Testis (tissue), 3 donors: ENCODE data around the gene KRTAP13-3. TPM values are rescaled to one million over a fixed set of nuclear protein-coding genes. Genes with fewer than 3 reads are reported as not detected.

Experiments used
- DNase-seq: peaks from one replicate; pipeline ENCODE4 v3.0.0-alpha.2; 2019
- H3K27ac ChIP-seq, 2 donors: fragments of 200-600 bp; sonication (generic); one replicate each; pipeline ENCODE4 v1.5.1; 2019
- H3K27me3 ChIP-seq: fragments of 200-600 bp; sonication (generic); one replicate; pipeline ENCODE4 v1.5.1; 2019
- H3K36me3 ChIP-seq: fragments of 200-600 bp; sonication (generic); one replicate; pipeline ENCODE4 v1.5.1; 2017; ENCODE audit warnings: low read depth; ENCODE audit errors: missing control alignments
- H3K4me1 ChIP-seq: fragments of 200-600 bp; sonication (generic); one replicate; pipeline ENCODE4 v1.5.1; 2019
- H3K4me3 ChIP-seq, 2 donors: fragments of 200-600 bp; sonication (generic); one replicate each; pipeline ENCODE4 v1.5.1; 2017 to 2019
- H3K9me3 ChIP-seq: fragments of 200-600 bp; sonication (generic); one replicate; pipeline ENCODE4 v1.5.1; 2017
- CTCF ChIP-seq, 3 experiments: fragments of 450-650 bp in 2 of 3; fragments of 200-600 bp in 1 of 3; sonication (generic) in 1 of 3; IDR thresholded peaks; one replicate each; pipeline ENCODE4 v1.5.1; 2016 to 2019; ENCODE audit warnings: antibody characterized with exemption in 3 of 3, mild to moderate bottlenecking in 2 of 3, moderate library complexity in 1 of 3
- POLR2A ChIP-seq: fragments of 450-650 bp; IDR thresholded peaks from one replicate; pipeline ENCODE4 v1.6.1; 2017; ENCODE audit warnings: antibody characterized with exemption, mild to moderate bottlenecking, moderate library complexity
- WGBS, 2 donors: methylation state at CpG; one replicate each; pipeline ENCODE4 v1.1.5; 2018; 5-methylcytosine and 5-hydroxymethylcytosine counted together
- intact Hi-C: fragments of 100-400 bp; cut with DNase I; formaldehyde crosslinking; loops from one replicate; pipeline ENCODE4 v1.15.1; 2023; ENCODE audit warnings: low total_unique reads
- polyA plus RNA-seq: library from polyadenylated mRNA; stranded (reverse); fragments of 350-450 nt; fragmentation: Illumina TruSeq; extraction: RNeasy Lipid Tissue Mini Kit (QIAGEN cat#74804); gene quantifications from one replicate; pipeline ENCODE4 v1.2.3, GENCODE V29; 2014; ENCODE audit warnings: low read depth, low replicate concordance; ENCODE audit not compliant: insufficient read depth
- total RNA-seq, 2 donors: library from RNA; depleted of rRNA; stranded (reverse); fragments of >200 nt; gene quantifications; one replicate each; pipeline ENCODE4 v1.2.3, GENCODE V29; 2016

The KRTAP13-3 gene
- total and polyA plus RNA-seq, 3 donors from 2014 or later = not detected

- Histone ChIP-seq H3K27ac (no peak overlapping the region), H3K36me3 (no peaks in the 10 kb centered on the region), H3K4me3 (no peak overlapping the region), H3K4me1 (no peaks in the 10 kb centered on the region), H3K9me3 (no peaks in the 10 kb centered on the region), H3K27me3 (no peaks in the 10 kb centered on the region)
- no peak for DNase-seq
- 48 to 52% methylated on average over 4 of the region's 4 CpGs for WGBS, 2 donors
- TF ChIP-seq POLR2A (no peak), CTCF (IDR thresholded peaks at IDR 0.05) (no peak)
- intact Hi-C loops = no loop called here
Observed at GRCh38 chr21:30447056-30447455, 21.3 kb upstream of the KRTAP13-3 start.

DNA sequence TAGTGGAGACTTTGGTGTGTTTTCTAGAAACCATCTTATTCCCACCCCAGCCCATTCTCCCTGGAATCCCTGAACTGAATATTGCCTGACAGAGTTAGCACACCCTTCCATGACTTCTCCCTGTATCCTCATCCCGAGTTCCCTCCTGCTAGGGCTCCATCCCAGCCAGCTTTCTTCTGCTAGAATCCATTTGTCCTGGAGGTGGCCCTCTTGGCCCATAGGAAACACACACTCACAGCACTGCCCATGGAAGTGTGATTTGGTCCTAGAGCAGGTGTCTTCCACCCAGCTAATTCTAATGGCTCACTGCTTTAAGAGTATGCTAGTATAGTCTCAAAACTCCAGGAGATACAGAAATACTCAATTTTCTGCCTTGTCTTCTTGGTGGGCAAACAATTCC lies 18.5 kb upstream of the KRTAP13-3 start:
- Histone ChIP-seq H3K36me3 (no peaks in the 10 kb centered on the region), H3K27ac (no peak overlapping the region), H3K4me1 (no peaks in the 10 kb centered on the region), H3K4me3 (no peak overlapping the region), H3K9me3 (no peaks in the 10 kb centered on the region), H3K27me3 (no peaks in the 10 kb centered on the region)
- TF ChIP-seq POLR2A (no peak), CTCF (IDR thresholded peaks at IDR 0.05) (no peak)
- no peak for DNase-seq
- intact Hi-C loops = no loop called here
- WGBS, 2 donors = 85 to 95% methylated on average over 1 of the region's 1 CpG

- intact Hi-C loops = no loop called here
- TF ChIP-seq CTCF (IDR thresholded peaks at IDR 0.05) = no peak
- no peak for TF ChIP-seq POLR2A
- Histone ChIP-seq H3K27ac (no peak overlapping the region), H3K4me3 (no peak overlapping the region), H3K27me3 (no peaks in the 10 kb centered on the region), H3K9me3 (no peaks in the 10 kb centered on the region), H3K36me3 (no peaks in the 10 kb centered on the region), H3K4me1 (no peaks in the 10 kb centered on the region)
- DNase-seq = no peak
Observed at GRCh38 chr21:30443226-30443625, 17.5 kb upstream of the KRTAP13-3 start.

- no peaks in the 10 kb centered on the region for H3K27me3 ChIP-seq
- DNase-seq = no peak
- H3K36me3 ChIP-seq = no peaks in the 10 kb centered on the region
- H3K4me3 ChIP-seq = no peak within 1 kb of the TSS
- intact Hi-C loops = no loop called here
- H3K9me3 ChIP-seq = no peaks in the 10 kb centered on the region
- TF ChIP-seq POLR2A = no peak
- TF ChIP-seq CTCF (IDR thresholded peaks at IDR 0.05) = no peak
- no peaks in the 10 kb centered on the region for H3K4me1 ChIP-seq
- WGBS, 2 donors = 89 to 93% methylated on average over 5 of the region's 5 CpGs
- no peak within 1 kb of the TSS for H3K27ac ChIP-seq
Observed at GRCh38 chr21:30439975-30440374, 14.2 kb upstream of the KRTAP13-3 start, which contains the start of gene KRTAP15-1. KRTAP15-1 (plus strand) TSS chr21:30440275; CDS start chr21:30440328, 53 bp downstream.

DNA sequence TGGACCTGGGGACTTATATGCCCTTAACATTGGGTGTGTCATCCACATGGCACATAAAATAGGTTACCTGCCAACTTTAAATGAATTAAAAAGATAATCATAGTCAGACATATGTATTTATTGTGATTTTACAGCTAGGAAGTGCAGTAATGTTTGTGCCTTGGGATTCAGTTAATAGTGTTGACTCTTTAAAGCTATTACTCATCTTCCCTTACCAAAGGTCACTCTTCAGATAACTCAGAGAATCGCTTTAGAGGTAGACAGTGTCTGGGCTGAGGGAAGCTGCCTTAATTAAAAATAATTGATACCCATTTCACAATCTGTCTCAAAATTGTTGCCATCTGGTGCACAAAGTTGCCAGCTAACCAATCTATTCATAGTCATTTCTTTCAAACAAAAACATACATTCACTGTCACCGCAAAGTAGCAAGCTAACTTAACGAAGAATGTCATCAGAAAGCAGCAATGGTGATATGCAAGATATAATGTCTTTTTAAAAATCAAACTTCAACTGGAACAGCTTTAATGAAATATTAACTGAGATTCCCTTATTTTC lies 11.4 kb upstream of the KRTAP13-3 start:
- H3K27ac ChIP-seq = no peak overlapping the region
- H3K27me3 ChIP-seq = no peaks in the 10 kb centered on the region
- H3K4me3 ChIP-seq = no peak overlapping the region
- H3K9me3 ChIP-seq = no peaks in the 10 kb centered on the region
- TF ChIP-seq CTCF (IDR thresholded peaks at IDR 0.05) (no peak), POLR2A (no peak)
- no peaks in the 10 kb centered on the region for H3K36me3 ChIP-seq
- intact Hi-C loops = no loop called here
- H3K4me1 ChIP-seq = no peaks in the 10 kb centered on the region
- DNase-seq = no peak
- WGBS, 2 donors = 49 to 59% methylated on average over 3 of the region's 3 CpGs
